ENCODE results near the gene SORL1.

SORL1 gene

GRCh38 chr11:121455115-121455514 is 3.0 kb downstream of the SORL1 start:
- no peak for DNase-seq

- no peak for DNase-seq
Observed at GRCh38 chr11:121456151-121456550, 4.0 kb downstream of the SORL1 start.

DNA sequence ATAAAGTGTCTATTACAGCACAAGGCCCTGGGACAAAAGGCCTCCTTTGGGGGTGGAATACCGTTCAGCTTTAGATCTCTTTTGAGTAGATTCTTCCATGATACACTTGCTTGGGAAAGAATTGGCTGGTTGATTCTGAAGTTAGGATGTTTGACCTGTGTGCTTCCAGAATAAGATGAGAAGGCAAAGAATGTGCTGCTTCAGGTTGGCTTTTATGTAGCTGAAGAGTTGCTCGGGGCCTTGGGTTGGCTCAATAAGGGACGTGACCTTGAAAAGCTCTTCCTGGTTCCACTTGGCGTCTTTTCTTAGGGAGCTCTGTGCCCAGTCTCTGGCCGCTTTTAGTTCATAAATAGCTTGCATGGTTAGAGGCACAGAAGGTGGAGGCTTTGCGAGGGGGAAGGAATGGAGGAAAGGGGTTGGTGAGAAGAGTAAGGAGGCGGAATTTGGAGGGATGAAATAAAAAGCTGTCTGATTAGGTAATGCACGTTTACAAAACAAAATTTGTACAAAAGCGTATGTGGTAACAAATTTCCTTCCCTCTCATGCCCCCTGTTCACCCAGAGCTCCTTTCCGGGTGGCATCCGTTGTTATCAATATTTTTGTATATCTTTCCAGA is 4.8 kb downstream of the SORL1 start:
- DNase-seq, result no peak

DNA sequence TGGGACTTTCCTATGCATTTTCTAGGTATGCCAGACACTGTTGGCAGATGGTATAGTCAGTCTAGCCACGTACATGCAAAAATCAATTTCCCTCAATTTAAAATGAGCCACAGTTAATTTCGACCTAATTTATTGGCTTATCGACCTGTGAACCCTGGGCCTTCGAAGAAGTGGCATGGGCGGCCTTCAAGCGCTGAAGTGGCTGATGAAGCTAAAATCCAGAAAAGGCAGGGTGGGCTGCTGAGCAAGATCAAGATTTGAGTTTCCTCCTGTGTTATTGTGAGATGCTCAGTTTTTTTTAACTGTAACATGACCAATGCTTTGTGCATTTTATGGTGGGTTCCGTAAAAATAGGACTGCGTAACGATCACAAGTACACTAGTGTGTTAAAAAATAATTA is 6.4 kb downstream of the SORL1 start:
- DNase-seq, result no peak

DNA sequence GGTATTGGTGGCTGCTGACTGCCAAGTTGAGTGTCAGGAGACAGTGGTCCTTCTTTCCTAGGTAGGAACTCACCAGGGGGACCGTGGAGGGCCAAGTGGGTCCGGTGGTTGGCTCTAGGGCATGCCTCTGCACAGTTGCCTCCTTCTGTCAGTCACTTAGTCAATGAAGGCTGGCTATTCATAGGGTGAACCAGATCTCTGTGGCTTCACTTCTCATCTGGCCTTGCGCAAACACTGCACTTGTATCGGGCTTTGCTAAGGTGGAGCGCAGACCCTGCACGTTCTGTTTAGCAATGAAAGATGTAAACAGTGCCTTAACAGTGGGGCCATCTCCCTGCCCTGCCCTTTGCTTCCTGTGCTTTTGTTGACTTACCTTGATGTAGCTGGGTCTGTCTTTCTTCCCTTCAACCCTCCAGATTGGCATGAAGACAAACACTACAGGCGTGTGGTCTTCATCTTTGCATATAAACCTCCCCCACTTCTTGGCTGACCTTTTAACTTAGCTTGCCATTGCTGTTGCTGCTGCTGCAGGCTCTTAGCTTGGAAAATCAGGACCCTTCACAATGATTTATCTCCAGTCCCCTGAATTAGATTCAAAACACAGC is 7.4 kb downstream of the SORL1 start:
- DNase-seq, result peak; percentile 49

- DNase-seq, result no peak
Observed at GRCh38 chr11:121460941-121461514, 8.9 kb downstream of the SORL1 start.

GRCh38 chr11:121461843-121462242 is 9.7 kb downstream of the SORL1 start:
- DNase-seq, result no peak

- no peak for DNase-seq
Observed at GRCh38 chr11:121463689-121464335, 11.7 kb downstream of the SORL1 start.

- peak; percentile 69 for DNase-seq
Observed at GRCh38 chr11:121464352-121464946, 12.3 kb downstream of the SORL1 start.

GRCh38 chr11:121465709-121466062 is 13.6 kb downstream of the SORL1 start:
- DNase-seq, result no peak

DNA sequence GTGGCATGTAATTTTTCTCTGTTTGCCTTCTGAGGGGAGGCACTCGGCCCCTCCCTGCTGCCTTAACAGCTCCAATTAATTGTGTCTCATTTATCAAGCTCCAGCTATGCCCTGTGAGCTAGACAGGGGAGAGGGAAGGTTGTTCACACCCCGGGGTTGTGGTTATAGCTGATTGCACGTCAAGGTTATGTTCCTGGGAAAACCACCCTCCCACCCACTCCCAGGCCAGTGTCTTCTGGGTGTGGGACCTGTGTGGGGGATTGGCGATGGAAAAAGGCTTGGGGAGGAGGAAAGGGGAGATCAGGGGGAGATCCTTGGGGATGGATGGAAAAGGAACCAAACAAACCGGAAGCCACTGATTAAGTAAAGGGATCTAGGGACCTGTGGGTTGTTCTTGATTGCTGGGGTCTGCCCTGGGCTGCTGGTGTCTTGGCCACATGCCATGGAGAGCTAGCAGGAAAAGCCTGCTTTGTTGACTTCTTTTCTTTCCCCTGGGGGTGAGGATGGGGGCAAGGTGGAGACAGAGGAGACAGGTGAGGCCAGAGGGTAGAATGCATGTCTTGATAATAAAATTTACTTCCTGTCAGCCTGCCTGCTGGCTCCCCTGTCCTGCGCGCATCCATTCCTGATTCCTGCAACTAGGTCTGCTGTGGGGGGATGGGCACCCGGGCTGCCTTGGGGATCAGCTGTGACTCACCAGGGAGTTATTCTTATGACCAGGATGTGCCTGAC is 14.1 kb downstream of the SORL1 start:
- peak; percentile 45 for DNase-seq

DNA sequence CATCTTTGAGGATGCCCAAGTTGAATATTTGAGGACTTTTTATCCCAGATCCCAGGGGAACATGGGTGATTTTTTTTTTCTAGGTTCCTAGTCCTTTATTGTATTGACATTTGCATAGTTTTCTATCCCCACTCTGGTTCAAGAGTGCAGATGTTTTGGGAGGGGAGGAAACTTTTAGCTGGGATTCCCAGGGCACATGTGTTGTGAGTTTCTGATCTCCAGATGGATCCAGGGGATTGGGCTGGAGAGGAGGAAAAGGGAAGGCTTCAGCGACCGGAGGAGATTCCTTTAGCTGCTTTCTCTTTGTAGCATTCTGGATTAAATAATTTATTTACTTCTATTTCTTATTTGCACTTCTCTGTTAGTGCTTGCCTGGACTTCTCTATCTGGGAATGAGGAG is 15.4 kb downstream of the SORL1 start:
- DNase-seq, result no peak

GRCh38 chr11:121467965-121468364 is 15.9 kb downstream of the SORL1 start:
- peak; percentile 76 for DNase-seq

- DNase-seq, result no peak
Observed at GRCh38 chr11:121469910-121470309, 17.8 kb downstream of the SORL1 start.

DNA sequence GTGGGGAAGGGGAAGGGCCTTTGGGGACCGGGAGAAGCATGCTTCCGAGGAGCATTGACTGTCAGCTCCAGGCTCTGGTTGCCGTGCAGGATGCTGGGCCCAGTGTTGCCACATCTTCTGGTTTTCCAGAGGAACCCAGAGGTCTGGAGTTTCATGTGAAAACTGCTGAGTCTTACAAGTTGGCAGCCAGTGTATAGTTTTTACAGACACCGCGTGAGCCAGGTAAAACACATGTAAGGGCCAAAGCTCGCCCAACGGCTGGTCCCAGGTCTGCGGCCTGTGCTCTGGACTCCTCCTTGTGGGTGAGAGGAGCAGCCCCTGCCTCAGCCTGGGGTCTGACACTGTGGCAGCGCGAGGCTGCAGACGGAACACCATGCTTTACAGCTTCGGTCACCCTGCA is 19.1 kb downstream of the SORL1 start:
- DNase-seq, result no peak

DNA sequence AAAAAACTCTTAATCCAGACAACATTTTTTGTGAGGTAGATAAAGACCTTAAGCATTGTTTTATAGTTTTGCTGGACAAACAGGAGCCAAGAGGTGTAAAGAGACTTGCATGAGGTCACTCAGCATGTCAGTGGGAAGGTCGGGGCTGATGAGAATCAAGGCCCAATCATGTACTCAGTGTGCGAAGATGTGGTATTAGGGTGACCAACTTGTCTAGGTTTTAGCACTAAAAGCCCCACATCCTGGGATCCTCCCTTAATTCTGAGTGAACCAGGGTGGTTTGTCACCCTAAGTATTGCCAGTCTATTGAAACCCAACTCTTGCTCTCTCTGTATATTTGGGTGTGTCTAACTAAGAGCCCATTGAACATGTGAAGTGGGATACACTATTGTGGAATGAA is 20.2 kb downstream of the SORL1 start:
- DNase-seq, result no peak

DNA sequence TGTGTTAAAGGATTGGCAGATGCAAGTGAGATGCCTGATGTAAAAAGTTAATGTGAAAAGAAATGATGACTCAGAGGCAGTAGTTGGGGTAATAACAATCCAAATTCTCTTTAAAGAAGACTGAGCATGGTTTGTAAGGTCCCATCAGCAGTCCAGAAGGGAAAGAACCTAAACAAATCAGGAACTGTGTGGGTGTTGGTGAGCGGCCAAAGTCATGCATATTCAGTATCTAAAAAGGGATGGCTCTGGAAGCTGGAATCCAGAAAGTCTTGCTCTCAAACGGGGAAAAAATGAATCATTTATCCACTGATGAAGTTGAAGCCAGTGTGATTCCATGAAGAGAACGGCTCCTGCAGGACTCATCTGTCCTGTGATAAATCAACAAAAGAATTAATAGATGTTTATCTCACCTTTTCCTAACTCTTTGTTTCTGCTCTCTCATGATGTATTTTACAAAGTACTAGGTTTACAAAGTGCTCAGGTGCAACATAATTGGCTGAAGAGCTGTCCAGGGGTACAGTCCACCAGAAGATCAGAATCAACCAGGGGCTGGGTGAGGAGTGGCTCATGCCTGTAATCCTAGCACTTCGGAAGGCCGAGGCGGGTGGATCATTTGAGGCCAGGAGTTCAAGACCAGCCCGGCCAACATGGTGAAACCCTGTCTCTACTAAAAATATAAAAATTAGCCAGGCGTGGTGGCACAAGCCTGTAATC is 21.1 kb downstream of the SORL1 start:
- DNase-seq, result no peak

- no peak for DNase-seq
Observed at GRCh38 chr11:121474680-121475079, 22.6 kb downstream of the SORL1 start.

- DNase-seq, result no peak
Observed at GRCh38 chr11:121476379-121477032, 24.4 kb downstream of the SORL1 start.

GRCh38 chr11:121478226-121478894 is 26.2 kb downstream of the SORL1 start:
- no peak for DNase-seq
